HEK293 (cell line): ENCODE data around the gene TGM6.

Source experiments
- GLI2 ChIP-seq: fragments of 450-650 bp; formaldehyde crosslinking; IDR thresholded peaks from 2 replicates; pipeline ENCODE4; 2017; ENCODE audit warnings: missing biosample characterization, missing genetic modification characterization, low read depth, borderline replicate concordance
- ZNF48 ChIP-seq: fragments of 450-650 bp; formaldehyde crosslinking; IDR thresholded peaks from 2 replicates; pipeline ENCODE4 v1.5.1; 2016; ENCODE audit warnings: missing biosample characterization, missing genetic modification characterization
- TF ChIP-seq, protein P1 (sequence below): fragments of 450-650 bp; formaldehyde crosslinking; IDR thresholded peaks from 2 replicates; pipeline ENCODE4 v1.5.1; 2016; ENCODE audit warnings: missing biosample characterization, missing genetic modification characterization
- TF ChIP-seq, protein P2 (sequence below): fragments of 450-650 bp; formaldehyde crosslinking; IDR thresholded peaks from 2 replicates; pipeline ENCODE4 v1.5.1; 2016; ENCODE audit warnings: missing biosample characterization, missing genetic modification characterization
- TF ChIP-seq, protein P3 (sequence below): fragments of 450-650 bp; formaldehyde crosslinking; IDR thresholded peaks from 2 replicates; pipeline ENCODE4 v1.5.1; 2016; ENCODE audit warnings: missing biosample characterization, missing genetic modification characterization

DNA sequence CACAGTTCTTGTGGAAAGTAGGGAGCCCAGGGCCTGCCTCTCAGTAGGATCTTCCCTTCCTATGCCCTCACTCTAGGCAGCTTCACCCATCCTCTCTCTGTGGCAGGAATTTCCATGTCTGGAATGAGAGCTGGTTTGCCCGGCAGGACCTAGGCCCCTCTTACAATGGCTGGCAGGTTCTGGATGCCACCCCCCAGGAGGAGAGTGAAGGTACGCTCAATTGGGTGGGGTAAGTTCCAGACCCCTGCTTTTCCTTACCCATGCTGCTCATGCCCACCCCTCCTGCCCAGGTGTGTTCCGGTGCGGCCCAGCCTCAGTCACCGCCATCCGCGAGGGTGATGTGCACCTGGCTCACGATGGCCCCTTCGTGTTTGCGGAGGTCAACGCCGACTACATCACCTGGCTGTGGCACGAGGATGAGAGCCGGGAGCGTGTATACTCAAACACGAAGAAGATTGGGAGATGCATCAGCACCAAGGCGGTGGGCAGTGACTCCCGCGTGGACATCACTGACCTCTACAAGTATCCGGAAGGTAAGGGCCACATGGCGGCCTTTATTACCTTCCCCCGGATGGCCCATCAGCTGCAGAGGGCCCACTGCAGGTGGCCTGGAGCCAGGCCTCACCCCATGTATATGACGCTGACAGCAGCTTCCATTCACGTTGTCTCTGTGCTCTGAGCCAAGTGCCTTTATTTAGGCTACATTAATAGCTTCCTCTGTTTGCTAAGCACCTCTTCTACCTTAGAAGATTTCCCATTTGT is 22.8 kb downstream of the TGM6 start:
- TF ChIP-seq, protein P1, sequence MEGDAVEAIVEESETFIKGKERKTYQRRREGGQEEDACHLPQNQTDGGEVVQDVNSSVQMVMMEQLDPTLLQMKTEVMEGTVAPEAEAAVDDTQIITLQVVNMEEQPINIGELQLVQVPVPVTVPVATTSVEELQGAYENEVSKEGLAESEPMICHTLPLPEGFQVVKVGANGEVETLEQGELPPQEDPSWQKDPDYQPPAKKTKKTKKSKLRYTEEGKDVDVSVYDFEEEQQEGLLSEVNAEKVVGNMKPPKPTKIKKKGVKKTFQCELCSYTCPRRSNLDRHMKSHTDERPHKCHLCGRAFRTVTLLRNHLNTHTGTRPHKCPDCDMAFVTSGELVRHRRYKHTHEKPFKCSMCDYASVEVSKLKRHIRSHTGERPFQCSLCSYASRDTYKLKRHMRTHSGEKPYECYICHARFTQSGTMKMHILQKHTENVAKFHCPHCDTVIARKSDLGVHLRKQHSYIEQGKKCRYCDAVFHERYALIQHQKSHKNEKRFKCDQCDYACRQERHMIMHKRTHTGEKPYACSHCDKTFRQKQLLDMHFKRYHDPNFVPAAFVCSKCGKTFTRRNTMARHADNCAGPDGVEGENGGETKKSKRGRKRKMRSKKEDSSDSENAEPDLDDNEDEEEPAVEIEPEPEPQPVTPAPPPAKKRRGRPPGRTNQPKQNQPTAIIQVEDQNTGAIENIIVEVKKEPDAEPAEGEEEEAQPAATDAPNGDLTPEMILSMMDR: no peak
- TF ChIP-seq, protein P2, sequence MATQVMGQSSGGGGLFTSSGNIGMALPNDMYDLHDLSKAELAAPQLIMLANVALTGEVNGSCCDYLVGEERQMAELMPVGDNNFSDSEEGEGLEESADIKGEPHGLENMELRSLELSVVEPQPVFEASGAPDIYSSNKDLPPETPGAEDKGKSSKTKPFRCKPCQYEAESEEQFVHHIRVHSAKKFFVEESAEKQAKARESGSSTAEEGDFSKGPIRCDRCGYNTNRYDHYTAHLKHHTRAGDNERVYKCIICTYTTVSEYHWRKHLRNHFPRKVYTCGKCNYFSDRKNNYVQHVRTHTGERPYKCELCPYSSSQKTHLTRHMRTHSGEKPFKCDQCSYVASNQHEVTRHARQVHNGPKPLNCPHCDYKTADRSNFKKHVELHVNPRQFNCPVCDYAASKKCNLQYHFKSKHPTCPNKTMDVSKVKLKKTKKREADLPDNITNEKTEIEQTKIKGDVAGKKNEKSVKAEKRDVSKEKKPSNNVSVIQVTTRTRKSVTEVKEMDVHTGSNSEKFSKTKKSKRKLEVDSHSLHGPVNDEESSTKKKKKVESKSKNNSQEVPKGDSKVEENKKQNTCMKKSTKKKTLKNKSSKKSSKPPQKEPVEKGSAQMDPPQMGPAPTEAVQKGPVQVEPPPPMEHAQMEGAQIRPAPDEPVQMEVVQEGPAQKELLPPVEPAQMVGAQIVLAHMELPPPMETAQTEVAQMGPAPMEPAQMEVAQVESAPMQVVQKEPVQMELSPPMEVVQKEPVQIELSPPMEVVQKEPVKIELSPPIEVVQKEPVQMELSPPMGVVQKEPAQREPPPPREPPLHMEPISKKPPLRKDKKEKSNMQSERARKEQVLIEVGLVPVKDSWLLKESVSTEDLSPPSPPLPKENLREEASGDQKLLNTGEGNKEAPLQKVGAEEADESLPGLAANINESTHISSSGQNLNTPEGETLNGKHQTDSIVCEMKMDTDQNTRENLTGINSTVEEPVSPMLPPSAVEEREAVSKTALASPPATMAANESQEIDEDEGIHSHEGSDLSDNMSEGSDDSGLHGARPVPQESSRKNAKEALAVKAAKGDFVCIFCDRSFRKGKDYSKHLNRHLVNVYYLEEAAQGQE (tag by site-specific recombination): no peak
- TF ChIP-seq ZNF48: no peak
- TF ChIP-seq, protein P3, sequence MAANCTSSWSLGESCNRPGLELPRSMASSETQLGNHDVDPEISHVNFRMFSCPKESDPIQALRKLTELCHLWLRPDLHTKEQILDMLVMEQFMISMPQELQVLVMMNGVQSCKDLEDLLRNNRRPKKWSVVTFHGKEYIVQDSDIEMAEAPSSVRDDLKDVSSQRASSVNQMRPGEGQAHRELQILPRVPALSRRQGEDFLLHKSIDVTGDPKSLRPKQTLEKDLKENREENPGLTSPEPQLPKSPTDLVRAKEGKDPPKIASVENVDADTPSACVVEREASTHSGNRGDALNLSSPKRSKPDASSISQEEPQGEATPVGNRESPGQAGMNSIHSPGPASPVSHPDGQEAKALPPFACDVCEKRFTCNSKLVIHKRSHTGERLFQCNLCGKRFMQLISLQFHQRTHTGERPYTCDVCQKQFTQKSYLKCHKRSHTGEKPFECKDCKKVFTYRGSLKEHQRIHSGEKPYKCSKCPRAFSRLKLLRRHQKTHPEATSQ: no peak
- no peak for TF ChIP-seq GLI2
